Trophoblast cell (in vitro differentiated cells and primary cell): ENCODE measurements around the gene ZFR2.
A peak's percentile ranks its signal among the peaks of the same experiment; 100 is the strongest.
"Not testable (repeated sequence)": the region's sequence is repeated elsewhere in the genome, so short reads cannot be mapped to it uniquely, and the experiment has no call there.

ENCODE experiments used
- DNase-seq, 2 donors: peaks; one replicate each; pipeline ENCODE4 v3.0.0-alpha.2; 2016
- H2AFZ ChIP-seq: 2 replicates; pipeline ENCODE4 v1.6.1; 2013; ENCODE audit warnings: low read length, moderate library complexity, mild to moderate bottlenecking; ENCODE audit not compliant: insufficient read depth, poor library complexity
- H2AK5ac ChIP-seq: 2 replicates; pipeline ENCODE4 v1.6.1; 2013; ENCODE audit warnings: mild to moderate bottlenecking, low read length
- H2BK120ac ChIP-seq: 2 replicates; pipeline ENCODE4 v1.6.1; 2013; ENCODE audit warnings: low read length, mild to moderate bottlenecking, moderate library complexity; ENCODE audit not compliant: insufficient read depth, poor library complexity
- H2BK12ac ChIP-seq: 2 replicates; pipeline ENCODE4 v1.6.1; 2013; ENCODE audit warnings: mild to moderate bottlenecking, low read length, moderate library complexity
- H2BK5ac ChIP-seq: 2 replicates; pipeline ENCODE4 v1.6.1; 2013; ENCODE audit warnings: low read length, low read depth, moderate library complexity, mild to moderate bottlenecking; ENCODE audit not compliant: poor library complexity
- H3K14ac ChIP-seq: 2 replicates; pipeline ENCODE4 v1.6.1; 2013; ENCODE audit warnings: mild to moderate bottlenecking, low read length
- H3K18ac ChIP-seq: 2 replicates; pipeline ENCODE4 v1.6.1; 2013; ENCODE audit warnings: mild to moderate bottlenecking, low read length
- H3K23ac ChIP-seq: 2 replicates; pipeline ENCODE4 v1.6.1; 2013; ENCODE audit warnings: low read length
- H3K27ac ChIP-seq: 2 replicates; pipeline ENCODE4 v1.5.1; 2013; ENCODE audit warnings: low read depth, mild to moderate bottlenecking, inconsistent platforms, low read length, moderate library complexity
- H3K27me3 ChIP-seq: 2 replicates; pipeline ENCODE4 v1.6.1; 2013; ENCODE audit warnings: inconsistent platforms, mild to moderate bottlenecking, low read length, moderate library complexity; ENCODE audit not compliant: insufficient read depth
- H3K36me3 ChIP-seq, 2 experiments: 1 replicate in 1 of 2; 2 replicates in 1 of 2; pipeline ENCODE4 v1.6.1; 2013; ENCODE audit warnings: low read length in 2 of 2, mild to moderate bottlenecking in 2 of 2, moderate library complexity in 1 of 2; ENCODE audit not compliant: insufficient read depth in 2 of 2, control insufficient read depth in 1 of 2
- H3K4ac ChIP-seq: 2 replicates; pipeline ENCODE4 v1.6.1; 2013; ENCODE audit warnings: low read depth, mild to moderate bottlenecking, low read length, moderate library complexity
- H3K4me1 ChIP-seq, 2 experiments: 1 replicate in 1 of 2; 2 replicates in 1 of 2; pipeline ENCODE4 v1.6.1; 2013; ENCODE audit warnings: low read length in 2 of 2, mild to moderate bottlenecking in 2 of 2, moderate library complexity in 1 of 2; ENCODE audit not compliant: insufficient read depth in 2 of 2, control insufficient read depth in 1 of 2
- H3K4me2 ChIP-seq: 2 replicates; pipeline ENCODE4 v1.6.1; 2013; ENCODE audit warnings: inconsistent platforms, mild to moderate bottlenecking, low read length, moderate library complexity
- H3K4me3 ChIP-seq: 2 replicates; pipeline ENCODE4 v1.5.1; 2013; ENCODE audit warnings: mild to moderate bottlenecking, low read depth, low read length, inconsistent platforms
- H3K79me1 ChIP-seq: one replicate; pipeline ENCODE4 v1.6.1; 2013; ENCODE audit warnings: low read length
- H3K79me2 ChIP-seq: 2 replicates; pipeline ENCODE4 v1.6.1; 2013; ENCODE audit warnings: low read length, mild to moderate bottlenecking; ENCODE audit not compliant: control insufficient read depth, insufficient read depth, poor library complexity
- H3K9ac ChIP-seq: 2 replicates; pipeline ENCODE4 v1.6.1; 2013; ENCODE audit warnings: mild to moderate bottlenecking, low read length
- H3K9me3 ChIP-seq: 2 replicates; pipeline ENCODE4 v1.6.1; 2013; ENCODE audit warnings: low read depth, mild to moderate bottlenecking, control low read depth, inconsistent platforms, low read length; ENCODE audit not compliant: insufficient read depth
- H4K12ac ChIP-seq: 2 replicates; pipeline ENCODE4 v1.6.1; 2013; ENCODE audit warnings: low read depth, mild to moderate bottlenecking, low read length, moderate library complexity
- H4K8ac ChIP-seq: 2 replicates; pipeline ENCODE4 v1.6.1; 2013; ENCODE audit warnings: low read depth, mild to moderate bottlenecking, low read length, moderate library complexity
- H4K91ac ChIP-seq: one replicate; pipeline ENCODE4 v1.6.1; 2013; ENCODE audit warnings: low read depth, mild to moderate bottlenecking, low read length, moderate library complexity
- WGBS: extraction: QIAGEN DNeasy Blood & Tissue Kit; methylation state at CpG from one replicate; pipeline ENCODE4 v1.1.7; 2013; ENCODE audit warnings: missing lambda C conversion rate; ENCODE audit not compliant: insufficient read length, insufficient coverage; ENCODE audit errors: extremely low coverage; 5-methylcytosine and 5-hydroxymethylcytosine counted together

Gene ZFR2

DNA sequence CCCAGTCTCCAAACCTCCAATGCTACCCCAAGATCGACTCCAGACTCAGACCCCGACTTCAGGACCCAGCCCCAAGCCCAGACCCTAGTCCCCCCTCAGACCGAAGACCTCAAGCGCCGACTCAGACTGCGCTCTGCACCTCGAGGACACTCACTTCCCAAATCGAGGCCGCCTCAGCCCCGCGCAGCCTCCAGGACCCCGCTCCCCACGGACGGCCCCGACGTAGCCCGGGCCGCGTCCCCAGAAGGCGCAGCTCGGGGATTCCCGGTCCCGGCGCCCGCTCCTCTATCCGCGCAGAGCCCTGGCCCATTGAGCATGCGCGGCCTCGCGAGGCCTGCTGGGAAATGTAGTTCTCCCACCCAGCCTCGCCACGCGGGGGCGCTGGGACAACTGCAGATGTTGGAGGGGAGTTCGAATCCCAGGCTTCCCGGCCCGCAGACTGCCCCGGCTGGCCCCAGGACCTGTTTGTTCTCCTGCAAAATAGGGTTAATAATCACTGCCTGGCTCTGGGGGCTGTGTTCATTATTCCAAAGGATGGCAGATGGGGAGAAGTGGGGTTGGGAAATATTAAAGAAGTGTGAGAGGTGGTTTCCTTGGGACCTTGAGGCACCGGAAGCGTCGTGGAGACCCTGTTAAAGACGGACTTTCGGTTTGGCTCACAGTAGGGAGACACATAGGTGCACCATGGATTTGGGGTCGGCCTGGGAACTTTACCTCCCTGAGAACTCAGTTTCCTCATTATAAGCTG lies 107.3 kb downstream of the ZFR2 start, which contains the start of gene APBA3:
Gene APBA3 (minus strand): TSS at position 311 of the 748 bp plus-strand sequence. CDS start 1,428 bp downstream, outside the sequence.
- no CpG with 5 or more reads among the region's 45 CpGs for WGBS
- Histone ChIP-seq H3K14ac (peak within 1 kb of the TSS; percentile 92), H4K8ac (peak within 1 kb of the TSS; percentile 97), H4K12ac (peak within 1 kb of the TSS; percentile 96), H2BK12ac (peak within 1 kb of the TSS; percentile 77), H3K4me1 (peaks cover 0 to 4% of the 10 kb centered on the region in 2 experiments), H3K9ac (peak within 1 kb of the TSS; percentile 83), H2BK120ac (peak within 1 kb of the TSS; percentile 91), H3K79me2 (peaks cover 10% of the 10 kb centered on the region), H3K4ac (peak within 1 kb of the TSS; percentile 88), H3K36me3 (peaks cover 25 to 29% of the 10 kb centered on the region in 2 experiments), H2BK5ac (peak within 1 kb of the TSS; percentile 98), H3K23ac (no peak within 1 kb of the TSS), H3K18ac (peak within 1 kb of the TSS; percentile 97), H3K27me3 (no peaks in the 10 kb centered on the region), H2AK5ac (peak within 1 kb of the TSS; percentile 67), H3K4me2 (peak within 1 kb of the TSS; percentile 72), H3K27ac (peak within 1 kb of the TSS; percentile 94), H3K4me3 (peak within 1 kb of the TSS; percentile 91), H3K9me3 (no peaks in the 10 kb centered on the region), H4K91ac (peak within 1 kb of the TSS; percentile 94), H3K79me1 (peaks cover 7% of the 10 kb centered on the region), H2AFZ (peak within 1 kb of the TSS; percentile 95)
- peak; percentile 90 to 97 for DNase-seq

DNA sequence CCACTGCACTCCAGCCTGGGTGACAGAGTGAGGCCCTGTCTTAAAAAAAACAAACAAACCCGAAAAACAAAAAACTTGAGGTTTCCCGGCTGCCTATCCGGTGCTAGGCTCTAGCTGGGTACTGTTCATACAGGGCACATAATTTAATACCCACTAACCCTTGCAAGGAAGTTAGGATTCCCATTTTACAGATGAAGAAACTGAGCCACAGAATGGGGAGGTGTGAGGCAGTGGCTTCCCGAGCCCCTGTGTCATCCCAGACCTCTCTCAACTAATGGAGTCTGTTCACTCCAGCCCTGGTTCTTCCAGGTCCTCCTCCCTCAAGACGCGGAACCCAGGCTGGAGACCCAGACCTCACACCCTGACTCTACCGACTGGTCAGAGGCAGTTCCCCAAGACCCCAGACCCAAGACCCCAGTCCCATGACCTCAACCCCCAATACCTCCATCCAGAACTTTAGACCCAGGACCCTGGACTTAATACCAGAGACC lies 107.9 kb downstream of the ZFR2 start:
- peak overlapping the region; percentile 73 for H2BK120ac ChIP-seq
- H3K27me3 ChIP-seq, result no peaks in the 10 kb centered on the region
- H3K4me1 ChIP-seq, result peaks cover 0 to 4% of the 10 kb centered on the region in 2 experiments
- peak in 1 of 2 donors; percentile 4 for DNase-seq
- peaks cover 10% of the 10 kb centered on the region for H3K79me2 ChIP-seq
- peak overlapping the region; percentile 70 for H2BK5ac ChIP-seq
- peak overlapping the region; percentile 91 for H3K4me3 ChIP-seq
- H3K18ac ChIP-seq, result peak overlapping the region; percentile 97
- H3K4me2 ChIP-seq, result peak overlapping the region; percentile 72
- no peak overlapping the region for H3K27ac ChIP-seq
- WGBS, result no CpG with 5 or more reads among the region's 7 CpGs
- peak overlapping the region; percentile 88 for H2AFZ ChIP-seq
- H3K23ac ChIP-seq, result no peak overlapping the region
- peaks cover 7% of the 10 kb centered on the region for H3K79me1 ChIP-seq
- H3K4ac ChIP-seq, result peak overlapping the region; percentile 88
- H4K8ac ChIP-seq, result peak overlapping the region; percentile 95
- H2AK5ac ChIP-seq, result peak overlapping the region; percentile 67
- H3K9me3 ChIP-seq, result no peaks in the 10 kb centered on the region
- H4K12ac ChIP-seq, result peak overlapping the region; percentile 84
- peaks cover 22 to 26% of the 10 kb centered on the region in 2 experiments for H3K36me3 ChIP-seq
- peak overlapping the region; percentile 94 for H4K91ac ChIP-seq
- peak overlapping the region; percentile 83 for H3K9ac ChIP-seq
- H2BK12ac ChIP-seq, result no peak overlapping the region
- peak overlapping the region; percentile 92 for H3K14ac ChIP-seq

DNA sequence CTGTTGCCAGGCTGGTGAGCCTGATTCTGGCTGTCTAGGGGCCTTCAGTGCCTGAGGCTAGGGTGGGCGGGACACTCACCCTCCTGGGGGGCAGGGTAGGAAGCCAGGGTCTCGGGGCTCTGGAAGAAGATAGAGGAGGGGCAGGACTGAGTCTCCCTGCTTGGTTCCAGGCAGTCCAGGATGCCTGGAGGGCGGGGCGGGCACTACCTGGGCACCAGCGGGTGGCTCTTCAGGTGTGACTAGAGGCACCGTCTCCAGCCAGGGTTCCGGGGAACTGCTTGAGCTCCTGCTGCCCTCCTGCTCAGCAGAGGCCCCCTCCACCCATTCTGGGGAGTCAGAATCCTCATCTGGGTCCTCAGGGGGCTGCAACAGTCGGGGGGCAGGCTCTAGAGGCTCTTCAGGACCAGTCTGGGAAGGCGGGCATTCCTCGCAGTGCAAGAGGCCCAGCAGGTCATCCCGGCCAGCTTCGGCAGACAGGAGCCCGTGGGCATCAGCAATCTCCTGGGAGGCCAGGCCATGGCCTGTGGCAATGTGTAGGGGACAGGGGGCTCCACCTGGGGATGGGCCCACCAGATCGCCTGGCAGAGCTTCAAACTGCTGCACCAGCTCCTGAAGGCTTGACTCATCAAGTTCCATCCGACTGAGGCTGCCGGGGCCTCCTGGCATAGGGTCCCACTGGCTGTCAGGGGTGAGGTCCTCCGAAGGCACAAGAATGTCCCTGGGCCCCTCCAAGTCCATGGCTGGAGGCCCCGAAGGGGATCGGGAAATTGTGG lies 109.2 kb downstream of the ZFR2 start:
- no peak overlapping the region for H2BK120ac ChIP-seq
- peaks cover 0 to 4% of the 10 kb centered on the region in 2 experiments for H3K4me1 ChIP-seq
- H2AK5ac ChIP-seq, result no peak overlapping the region
- no peak for DNase-seq
- H3K18ac ChIP-seq, result peak overlapping the region; percentile 86
- H2BK5ac ChIP-seq, result no peak overlapping the region
- H4K12ac ChIP-seq, result peak overlapping the region; percentile 72
- WGBS, result no CpG with 5 or more reads among the region's 19 CpGs
- H4K8ac ChIP-seq, result no peak overlapping the region
- no peak overlapping the region for H3K23ac ChIP-seq
- H3K79me1 ChIP-seq, result peaks cover 7% of the 10 kb centered on the region
- no peak overlapping the region for H3K4me2 ChIP-seq
- no peak overlapping the region for H4K91ac ChIP-seq
- no peak overlapping the region for H3K4me3 ChIP-seq
- no peak overlapping the region for H2AFZ ChIP-seq
- H3K79me2 ChIP-seq, result peaks cover 10% of the 10 kb centered on the region
- H3K9me3 ChIP-seq, result no peaks in the 10 kb centered on the region
- H3K14ac ChIP-seq, result no peak overlapping the region
- no peaks in the 10 kb centered on the region for H3K27me3 ChIP-seq
- no peak overlapping the region for H3K9ac ChIP-seq
- H3K4ac ChIP-seq, result peak overlapping the region; percentile 52
- no peak overlapping the region for H2BK12ac ChIP-seq
- H3K27ac ChIP-seq, result no peak overlapping the region
- peaks cover 19 to 22% of the 10 kb centered on the region in 2 experiments for H3K36me3 ChIP-seq

DNA sequence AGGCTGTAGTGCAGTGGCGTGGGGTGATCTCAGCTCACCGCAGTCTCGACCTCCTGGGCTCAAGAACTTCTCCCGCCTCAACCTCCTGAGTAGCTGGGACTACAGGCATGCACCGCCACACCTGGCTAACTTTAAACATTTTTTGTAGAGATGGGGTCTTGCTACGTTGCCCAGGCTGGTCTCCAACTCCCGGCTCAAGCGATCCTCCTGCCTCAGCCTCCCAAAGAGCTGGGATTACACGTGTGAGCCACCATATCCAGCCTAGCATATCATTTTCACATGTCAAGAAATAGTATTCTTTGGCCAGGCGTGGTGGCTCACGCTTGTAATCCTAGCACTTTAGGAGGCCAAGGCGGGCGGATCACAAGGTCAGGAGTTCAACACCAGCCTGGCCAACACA lies 110.5 kb downstream of the ZFR2 start:
- no CpG with 5 or more reads among the region's 13 CpGs for WGBS
- H3K4ac ChIP-seq, H3K14ac ChIP-seq, H3K9me3 ChIP-seq, H2AFZ ChIP-seq, H2BK120ac ChIP-seq, DNase-seq, H2AK5ac ChIP-seq, H3K79me1 ChIP-seq, H3K4me3 ChIP-seq, H3K4me2 ChIP-seq, H3K27me3 ChIP-seq, H4K8ac ChIP-seq, H3K18ac ChIP-seq, H2BK5ac ChIP-seq, H3K27ac ChIP-seq, H3K4me1 ChIP-seq, H2BK12ac ChIP-seq, H3K9ac ChIP-seq, H4K12ac ChIP-seq, H3K23ac ChIP-seq, H4K91ac ChIP-seq: not testable (repeated sequence)
- Histone ChIP-seq H3K36me3 (peaks cover 29 to 32% of the 10 kb centered on the region in 2 experiments), H3K79me2 (peaks cover 10% of the 10 kb centered on the region)
